Body of pancreas (tissue), 4 donors: ENCODE measurements around the gene MRTFA.

Source experiments
- CTCF ChIP-seq, 7 experiments: fragments of 450-650 bp in 4 of 7; fragments of 200-600 bp in 3 of 7; sonication (generic) in 3 of 7; IDR thresholded peaks; one replicate each; pipeline ENCODE4 v1.5.1; 2016 to 2019; ENCODE audit warnings: antibody characterized with exemption in 7 of 7
- POLR2A ChIP-seq, 3 donors: fragments of 450-650 bp; IDR thresholded peaks; one replicate each; pipeline ENCODE4 v1.6.1; 2016; ENCODE audit warnings: antibody characterized with exemption in 3 of 3, mild to moderate bottlenecking in 2 of 3

GRCh38 chr22:40479887-40480538 lies 156.5 kb downstream of the MRTFA start:
- no peak for TF ChIP-seq CTCF (IDR thresholded peaks at IDR 0.05)
- no peak for TF ChIP-seq POLR2A (IDR thresholded peaks at IDR 0.05)
